ENCODE results near the gene CD34.

DNA sequence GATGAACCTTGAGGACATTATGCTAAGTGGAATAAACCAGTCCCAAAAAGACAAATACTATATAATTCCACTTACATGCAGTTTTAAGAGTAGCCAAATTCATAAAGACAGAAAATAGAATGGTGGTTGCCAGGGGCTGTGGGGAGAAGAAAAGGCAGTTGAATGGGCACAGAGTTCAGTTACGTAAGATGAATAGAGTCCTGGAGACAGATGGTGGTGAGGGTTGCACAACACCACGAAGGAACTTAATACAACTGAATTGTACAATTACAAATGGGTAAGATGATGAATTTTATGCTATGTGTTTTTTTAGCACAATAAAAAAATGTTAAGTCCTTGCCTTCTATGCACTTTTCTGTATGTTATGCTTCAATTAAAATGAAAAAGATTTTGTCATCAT is 66.6 kb downstream of the CD34 start:
- TF ChIP-seq CTCF (IDR thresholded peaks at IDR 0.05) (no peak), POLR2A (IDR thresholded peaks at IDR 0.05) (no peak)
